NOMO-1 treated with DMSO at 0.1 percent for 48 hours (cell line): ENCODE measurements around the gene C17orf78.

Experiments used
- DNase-seq: peaks from one replicate; lab custom pipeline; 2025; ENCODE audit not compliant: unreplicated experiment; lab: John Stamatoyannopoulos, UW

The C17orf78 gene

GRCh38 chr17:37430051-37430627, 54.4 kb downstream of the C17orf78 start:
- DNase-seq: no peak

GRCh38 chr17:37432671-37433070, 56.9 kb downstream of the C17orf78 start:
- DNase-seq: no peak

- no peak for DNase-seq
Observed at GRCh38 chr17:37438141-37438540, 62.4 kb downstream of the C17orf78 start.

GRCh38 chr17:37440424-37440823, 64.6 kb downstream of the C17orf78 start:
- DNase-seq: no peak

- peak; percentile 80 for DNase-seq
Observed at GRCh38 chr17:37441369-37442014, 65.7 kb downstream of the C17orf78 start.
